ENCODE results near the gene ZNF784. TPM values are rescaled to one million over a fixed set of nuclear protein-coding genes. Genes with fewer than 3 reads are reported as not detected.

Gene ZNF784
- total RNA-seq, 1 experiment from 2014 or later: 3.1 TPM

DNA sequence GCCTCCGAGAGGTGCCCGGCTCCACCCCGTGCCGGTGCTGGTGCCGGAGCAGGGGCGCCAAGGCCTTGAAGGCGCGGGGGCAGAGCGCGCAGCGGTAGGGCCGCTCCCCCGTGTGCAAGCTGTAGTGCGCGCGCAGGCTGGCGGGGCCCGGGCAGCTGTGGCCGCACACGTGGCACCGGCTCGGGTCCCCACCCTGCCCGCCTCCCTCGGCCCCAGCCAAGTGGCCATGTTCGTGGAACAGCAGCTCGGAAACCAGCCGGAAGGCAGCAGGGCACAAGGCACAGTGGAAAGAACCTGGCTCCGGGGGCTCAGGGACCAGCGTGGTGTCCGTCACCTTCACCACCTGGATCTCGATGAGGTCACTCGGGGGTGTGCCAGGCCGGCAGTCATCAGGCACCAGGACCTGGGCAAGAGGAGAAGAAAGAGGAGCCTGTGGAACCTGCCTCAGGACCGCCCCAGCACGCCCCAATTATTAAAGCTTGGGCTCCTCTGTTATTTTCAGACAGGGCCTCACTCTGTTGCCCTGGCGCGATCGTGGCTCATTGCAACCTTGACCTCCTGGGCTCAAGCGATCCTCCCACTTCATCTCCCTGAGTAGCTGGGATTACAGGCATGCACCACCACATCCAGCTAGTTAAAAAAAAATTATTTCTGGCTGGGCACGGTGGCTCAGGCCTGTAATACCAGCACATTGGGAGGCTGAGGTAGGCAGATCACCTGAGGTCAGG lies 2.0 kb downstream of the ZNF784 start:
- no peak overlapping the region for H3K4me3 Mint-ChIP-seq (ENCODE audit: unreplicated experiment)
- CTCF ChIA-PET: interaction anchor here (0.7 to 1.8 kb wide), 3 partner anchors 10 to 205 kb away, joined by 3 to 6 read pairs (median 4); partner anchors contain the start of gene ZNF865

DNA sequence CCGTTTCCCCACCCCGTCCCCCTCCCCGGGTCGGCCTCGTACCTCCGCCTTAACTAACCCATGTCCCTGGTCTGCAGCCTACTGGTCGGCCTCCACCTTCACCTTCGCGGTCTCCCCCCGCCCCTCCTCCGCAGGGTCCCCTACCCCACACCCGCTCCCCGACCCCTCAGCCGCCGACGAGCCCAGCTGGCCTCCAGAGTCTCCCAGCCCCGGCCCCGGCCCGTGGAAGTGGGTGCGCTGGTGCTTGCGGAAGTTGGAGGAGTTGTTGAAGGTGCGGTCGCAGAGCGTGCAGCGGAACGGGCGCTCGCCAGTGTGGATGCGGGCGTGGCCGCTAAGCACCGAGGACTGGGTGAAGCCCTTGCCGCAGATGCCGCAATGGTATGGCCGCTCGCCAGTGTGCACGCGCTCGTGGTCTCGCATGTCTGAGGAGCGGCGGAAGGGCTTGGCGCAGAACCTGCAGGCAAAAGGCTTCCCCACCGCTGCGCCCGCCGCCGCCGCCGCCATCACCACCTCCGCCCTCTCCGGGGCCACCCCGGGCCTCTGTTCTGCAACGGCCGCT lies 2.6 kb downstream of the ZNF784 start:
- H3K9me3 Mint-ChIP-seq (ENCODE audit: unreplicated experiment): no peaks in the 10 kb centered on the region
- H3K27ac Mint-ChIP-seq (ENCODE audit: low read depth, unreplicated experiment): no peak overlapping the region
- DNase-seq (ENCODE audit: unreplicated experiment): no peak
- TF ChIP-seq, protein P1, sequence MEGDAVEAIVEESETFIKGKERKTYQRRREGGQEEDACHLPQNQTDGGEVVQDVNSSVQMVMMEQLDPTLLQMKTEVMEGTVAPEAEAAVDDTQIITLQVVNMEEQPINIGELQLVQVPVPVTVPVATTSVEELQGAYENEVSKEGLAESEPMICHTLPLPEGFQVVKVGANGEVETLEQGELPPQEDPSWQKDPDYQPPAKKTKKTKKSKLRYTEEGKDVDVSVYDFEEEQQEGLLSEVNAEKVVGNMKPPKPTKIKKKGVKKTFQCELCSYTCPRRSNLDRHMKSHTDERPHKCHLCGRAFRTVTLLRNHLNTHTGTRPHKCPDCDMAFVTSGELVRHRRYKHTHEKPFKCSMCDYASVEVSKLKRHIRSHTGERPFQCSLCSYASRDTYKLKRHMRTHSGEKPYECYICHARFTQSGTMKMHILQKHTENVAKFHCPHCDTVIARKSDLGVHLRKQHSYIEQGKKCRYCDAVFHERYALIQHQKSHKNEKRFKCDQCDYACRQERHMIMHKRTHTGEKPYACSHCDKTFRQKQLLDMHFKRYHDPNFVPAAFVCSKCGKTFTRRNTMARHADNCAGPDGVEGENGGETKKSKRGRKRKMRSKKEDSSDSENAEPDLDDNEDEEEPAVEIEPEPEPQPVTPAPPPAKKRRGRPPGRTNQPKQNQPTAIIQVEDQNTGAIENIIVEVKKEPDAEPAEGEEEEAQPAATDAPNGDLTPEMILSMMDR (IDR thresholded peaks at IDR 0.05; ENCODE audit: unreplicated experiment): no peak
- BruUV-seq (replicated peaks): no TSS peak
- H3K4me1 Mint-ChIP-seq (ENCODE audit: insufficient read depth, unreplicated experiment): peaks cover 10% of the 10 kb centered on the region
- ChIA-PET POLR2A (no interaction called here), CTCF (interaction anchor here (1.3 to 1.8 kb wide), 2 partner anchors 15 to 16 kb away, joined by 3 to 6 read pairs; partner anchors contain the start of gene ZNF865)
- H3K4me3 Mint-ChIP-seq (ENCODE audit: unreplicated experiment): no peak overlapping the region
- H3K36me3 Mint-ChIP-seq (ENCODE audit: insufficient read depth, unreplicated experiment): peaks cover 28% of the 10 kb centered on the region
- no peaks in the 10 kb centered on the region for H3K27me3 Mint-ChIP-seq (ENCODE audit: insufficient read depth, unreplicated experiment)
- intact Hi-C loops (cut with micrococcal nuclease): no loop called here

More for the DNA sequence above, 2.0 kb downstream of the ZNF784 start:
- DNase-seq (ENCODE audit: unreplicated experiment): no peak
- intact Hi-C loops (cut with micrococcal nuclease): no loop called here
- BruUV-seq (replicated peaks): no TSS peak
- H3K9me3 Mint-ChIP-seq (ENCODE audit: unreplicated experiment): no peaks in the 10 kb centered on the region
- H3K4me1 Mint-ChIP-seq (ENCODE audit: insufficient read depth, unreplicated experiment): peaks cover 10% of the 10 kb centered on the region
- POLR2A ChIA-PET: interaction anchor here (1.2 to 3.2 kb wide), 3 partner anchors 15 to 145 kb away, joined by 5 to 15 read pairs (median 7); partner anchors contain the start of gene ZNF865
- no peaks in the 10 kb centered on the region for H3K27me3 Mint-ChIP-seq (ENCODE audit: insufficient read depth, unreplicated experiment)
- H3K27ac Mint-ChIP-seq (ENCODE audit: low read depth, unreplicated experiment): no peak overlapping the region
- TF ChIP-seq, protein P1 (IDR thresholded peaks at IDR 0.05; ENCODE audit: unreplicated experiment): no peak
- H3K36me3 Mint-ChIP-seq (ENCODE audit: insufficient read depth, unreplicated experiment): peaks cover 24% of the 10 kb centered on the region

DNA sequence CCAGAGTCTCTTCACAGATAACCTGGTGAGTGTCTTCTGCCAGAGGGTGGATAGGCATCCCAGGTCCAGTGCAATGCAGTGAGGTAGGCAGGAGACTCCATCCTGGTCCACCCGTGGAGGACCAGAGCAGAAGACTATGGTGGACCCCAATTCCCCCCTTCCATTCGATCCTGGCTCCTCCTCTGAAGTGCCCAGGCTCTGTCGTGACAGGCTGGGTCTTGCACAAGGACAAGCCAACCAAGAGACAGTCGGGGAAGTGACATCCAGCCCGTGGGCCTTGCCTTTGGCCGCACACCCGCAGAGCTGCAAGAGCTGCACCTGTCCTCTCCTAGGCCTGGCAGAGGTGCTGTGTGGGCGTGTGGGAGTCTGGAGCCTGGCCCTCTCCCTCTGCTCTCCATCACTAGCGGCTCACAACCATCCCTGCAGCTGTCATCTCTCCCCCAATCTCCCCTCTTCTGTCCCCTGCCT lies 3.1 kb downstream of the ZNF784 start:
- H3K27me3 Mint-ChIP-seq (ENCODE audit: insufficient read depth, unreplicated experiment): no peaks in the 10 kb centered on the region
- CTCF ChIA-PET: interaction anchor here (0.8 to 1.3 kb wide), 2 partner anchors 15 to 533 kb away, joined by 3 read pairs; no protein-coding TSS in a partner anchor
- intact Hi-C loops (cut with micrococcal nuclease): no loop called here
- H3K9me3 Mint-ChIP-seq (ENCODE audit: unreplicated experiment): no peaks in the 10 kb centered on the region
- peaks cover 10% of the 10 kb centered on the region for H3K4me1 Mint-ChIP-seq (ENCODE audit: insufficient read depth, unreplicated experiment)
- TF ChIP-seq, protein P1 (IDR thresholded peaks at IDR 0.05; ENCODE audit: unreplicated experiment): no peak
- H3K36me3 Mint-ChIP-seq (ENCODE audit: insufficient read depth, unreplicated experiment): peaks cover 28% of the 10 kb centered on the region
- DNase-seq (ENCODE audit: unreplicated experiment): no peak
- H3K27ac Mint-ChIP-seq (ENCODE audit: low read depth, unreplicated experiment): no peak overlapping the region
- H3K4me3 Mint-ChIP-seq (ENCODE audit: unreplicated experiment): no peak overlapping the region
- POLR2A ChIA-PET: interaction anchor here (1.0 to 2.5 kb wide), 3 partner anchors 15 to 40 kb away, joined by 3 to 13 read pairs (median 3); partner anchors contain the start of genes FIZ1 and ZNF579
- no TSS peak for BruUV-seq (replicated peaks)
